Activated T-helper 1 cell treated with anti-CD3 and anti-CD28 coated beads, Interleukin-2, amount 50 U/mL, for 16 hours (primary cell): ENCODE measurements around the gene ERFL.
A peak's percentile ranks its signal among the peaks of the same experiment; 100 is the strongest.
"Not testable (repeated sequence)": the region's sequence is repeated elsewhere in the genome, so short reads cannot be mapped to it uniquely, and the experiment has no call there.

ENCODE experiments used
- DNase-seq, 2 donors: peaks; one replicate each; pipeline ENCODE4 v3.0.0-alpha.2; 2020; ENCODE audit warnings: low read depth in 1 of 2, low spot score in 1 of 2

ERFL gene

GRCh38 chr19:41944336-41944735, 16.1 kb upstream of the ERFL start:
- no peak for DNase-seq

- no peak for DNase-seq
Measured at GRCh38 chr19:41941410-41942202, 13.4 kb upstream of the ERFL start.

GRCh38 chr19:41940731-41941409, 12.6 kb upstream of the ERFL start:
- DNase-seq = no peak

GRCh38 chr19:41939861-41940730, 11.8 kb upstream of the ERFL start:
- DNase-seq = no peak

GRCh38 chr19:41939209-41939608, 11.0 kb upstream of the ERFL start:
- not testable (repeated sequence) for DNase-seq

GRCh38 chr19:41937525-41938468, 9.5 kb upstream of the ERFL start:
- no peak for DNase-seq

- DNase-seq = no peak
Measured at GRCh38 chr19:41936961-41937360, 8.7 kb upstream of the ERFL start.

GRCh38 chr19:41936416-41936850, 8.2 kb upstream of the ERFL start:
- no peak for DNase-seq

GRCh38 chr19:41935760-41936415, 7.6 kb upstream of the ERFL start:
- DNase-seq = no peak

- DNase-seq = peak; percentile 59 to 67
Measured at GRCh38 chr19:41934849-41935374, 6.7 kb upstream of the ERFL start.

- DNase-seq = no peak
Measured at GRCh38 chr19:41933693-41934426, 5.6 kb upstream of the ERFL start.

GRCh38 chr19:41932720-41933332, 4.6 kb upstream of the ERFL start:
- DNase-seq = no peak

- no peak for DNase-seq
Measured at GRCh38 chr19:41932259-41932719, 4.0 kb upstream of the ERFL start.

GRCh38 chr19:41930926-41931592, 2.8 kb upstream of the ERFL start:
- DNase-seq = no peak

GRCh38 chr19:41930322-41930722, 2.1 kb upstream of the ERFL start:
- DNase-seq = no peak

GRCh38 chr19:41929536-41930071, 1.4 kb upstream of the ERFL start:
- DNase-seq = no peak

- DNase-seq = no peak
Measured at GRCh38 chr19:41928754-41929535, 696 bp upstream of the ERFL start.
